ENCODE measurements around the gene PSME2.

PSME2 gene

GRCh38 chr14:24150993-24151392 lies 4.6 kb upstream of the PSME2 start:
- no peak for DNase-seq

GRCh38 chr14:24150567-24150966 lies 4.2 kb upstream of the PSME2 start:
- DNase-seq: no peak

GRCh38 chr14:24150061-24150460 lies 3.7 kb upstream of the PSME2 start:
- DNase-seq: no peak

- no peak for DNase-seq
Observed at GRCh38 chr14:24149302-24149969, 3.0 kb upstream of the PSME2 start.

- DNase-seq: no peak
Observed at GRCh38 chr14:24147761-24148428, 1.5 kb upstream of the PSME2 start.

- peak; percentile 90 for DNase-seq
Observed at GRCh38 chr14:24146978-24147760, 759 bp upstream of the PSME2 start, which contains the start of gene RNF31. RNF31 (plus strand) TSS chr14:24147498; CDS start chr14:24147699, 201 bp downstream.

GRCh38 chr14:24145690-24146452 lies 539 bp downstream of the PSME2 start:
- no peak for DNase-seq

- no peak for DNase-seq
Observed at GRCh38 chr14:24145219-24145618, 1.2 kb downstream of the PSME2 start.

- DNase-seq: no peak
Observed at GRCh38 chr14:24144451-24144850, 2.0 kb downstream of the PSME2 start.

GRCh38 chr14:24143511-24143910 lies 2.9 kb downstream of the PSME2 start:
- no peak for DNase-seq

GRCh38 chr14:24141097-24141880 lies 5.1 kb downstream of the PSME2 start, which contains the start of gene EMC9:
EMC9 (minus strand) TSS chr14:24141591; CDS start chr14:24141304, 287 bp downstream.
- DNase-seq: peak; percentile 99

- no peak for DNase-seq
Observed at GRCh38 chr14:24139272-24139934, 7.0 kb downstream of the PSME2 start.

GRCh38 chr14:24138396-24139271 lies 7.8 kb downstream of the PSME2 start:
- DNase-seq: no peak

- no peak for DNase-seq
Observed at GRCh38 chr14:24137529-24138395, 8.6 kb downstream of the PSME2 start.

- DNase-seq: no peak
Observed at GRCh38 chr14:24136684-24137528, 9.5 kb downstream of the PSME2 start.

- peak; percentile 51 for DNase-seq
Observed at GRCh38 chr14:24135834-24136683, 10.4 kb downstream of the PSME2 start, which contains the start of gene PSME1. PSME1 (plus strand) TSS chr14:24136194; CDS start chr14:24136263, 69 bp downstream.

- DNase-seq: no peak
Observed at GRCh38 chr14:24135584-24135833, 10.9 kb downstream of the PSME2 start.

- DNase-seq: no peak
Observed at GRCh38 chr14:24133735-24134134, 12.7 kb downstream of the PSME2 start.

Measured in NCI-H2081 treated with DMSO at 0.1 percent for 48 hours (cell line).